Measurements from ENCODE around the gene KLHL26.

DNA sequence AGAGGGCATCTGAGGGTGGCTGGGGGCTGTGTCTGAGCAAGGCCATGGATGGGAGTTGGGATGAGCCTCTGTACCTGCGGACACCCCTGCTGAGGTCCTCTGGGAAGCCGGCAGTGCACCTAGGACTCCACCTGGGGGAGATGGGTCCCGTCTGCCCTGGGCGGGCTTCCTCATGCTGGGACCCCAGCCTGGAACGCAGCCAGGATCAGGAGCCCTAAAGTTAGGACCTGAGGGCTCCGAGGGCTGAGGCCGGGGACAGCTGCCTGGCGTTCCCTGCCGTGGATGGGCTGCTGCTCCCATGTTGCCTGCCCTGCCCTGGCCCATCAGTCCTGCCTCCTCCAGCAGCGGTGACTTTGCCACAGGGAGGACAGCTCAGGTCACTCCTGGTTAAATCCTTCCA is 72.7 kb downstream of the KLHL26 start:
- TF ChIP-seq NFRKB (IDR thresholded peaks at IDR 0.05) (no peak), CHCHD3 (CRISPR knock-in tag; IDR thresholded peaks at IDR 0.05) (no peak), FOXC1 (CRISPR knock-in tag; IDR thresholded peaks at IDR 0.05; ENCODE audit: borderline replicate concordance) (no peak)
- TF ChIP-seq, protein P1, sequence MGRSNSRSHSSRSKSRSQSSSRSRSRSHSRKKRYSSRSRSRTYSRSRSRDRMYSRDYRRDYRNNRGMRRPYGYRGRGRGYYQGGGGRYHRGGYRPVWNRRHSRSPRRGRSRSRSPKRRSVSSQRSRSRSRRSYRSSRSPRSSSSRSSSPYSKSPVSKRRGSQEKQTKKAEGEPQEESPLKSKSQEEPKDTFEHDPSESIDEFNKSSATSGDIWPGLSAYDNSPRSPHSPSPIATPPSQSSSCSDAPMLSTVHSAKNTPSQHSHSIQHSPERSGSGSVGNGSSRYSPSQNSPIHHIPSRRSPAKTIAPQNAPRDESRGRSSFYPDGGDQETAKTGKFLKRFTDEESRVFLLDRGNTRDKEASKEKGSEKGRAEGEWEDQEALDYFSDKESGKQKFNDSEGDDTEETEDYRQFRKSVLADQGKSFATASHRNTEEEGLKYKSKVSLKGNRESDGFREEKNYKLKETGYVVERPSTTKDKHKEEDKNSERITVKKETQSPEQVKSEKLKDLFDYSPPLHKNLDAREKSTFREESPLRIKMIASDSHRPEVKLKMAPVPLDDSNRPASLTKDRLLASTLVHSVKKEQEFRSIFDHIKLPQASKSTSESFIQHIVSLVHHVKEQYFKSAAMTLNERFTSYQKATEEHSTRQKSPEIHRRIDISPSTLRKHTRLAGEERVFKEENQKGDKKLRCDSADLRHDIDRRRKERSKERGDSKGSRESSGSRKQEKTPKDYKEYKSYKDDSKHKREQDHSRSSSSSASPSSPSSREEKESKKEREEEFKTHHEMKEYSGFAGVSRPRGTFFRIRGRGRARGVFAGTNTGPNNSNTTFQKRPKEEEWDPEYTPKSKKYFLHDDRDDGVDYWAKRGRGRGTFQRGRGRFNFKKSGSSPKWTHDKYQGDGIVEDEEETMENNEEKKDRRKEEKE (IDR thresholded peaks at IDR 0.05), result no peak
- TF ChIP-seq, protein P2, sequence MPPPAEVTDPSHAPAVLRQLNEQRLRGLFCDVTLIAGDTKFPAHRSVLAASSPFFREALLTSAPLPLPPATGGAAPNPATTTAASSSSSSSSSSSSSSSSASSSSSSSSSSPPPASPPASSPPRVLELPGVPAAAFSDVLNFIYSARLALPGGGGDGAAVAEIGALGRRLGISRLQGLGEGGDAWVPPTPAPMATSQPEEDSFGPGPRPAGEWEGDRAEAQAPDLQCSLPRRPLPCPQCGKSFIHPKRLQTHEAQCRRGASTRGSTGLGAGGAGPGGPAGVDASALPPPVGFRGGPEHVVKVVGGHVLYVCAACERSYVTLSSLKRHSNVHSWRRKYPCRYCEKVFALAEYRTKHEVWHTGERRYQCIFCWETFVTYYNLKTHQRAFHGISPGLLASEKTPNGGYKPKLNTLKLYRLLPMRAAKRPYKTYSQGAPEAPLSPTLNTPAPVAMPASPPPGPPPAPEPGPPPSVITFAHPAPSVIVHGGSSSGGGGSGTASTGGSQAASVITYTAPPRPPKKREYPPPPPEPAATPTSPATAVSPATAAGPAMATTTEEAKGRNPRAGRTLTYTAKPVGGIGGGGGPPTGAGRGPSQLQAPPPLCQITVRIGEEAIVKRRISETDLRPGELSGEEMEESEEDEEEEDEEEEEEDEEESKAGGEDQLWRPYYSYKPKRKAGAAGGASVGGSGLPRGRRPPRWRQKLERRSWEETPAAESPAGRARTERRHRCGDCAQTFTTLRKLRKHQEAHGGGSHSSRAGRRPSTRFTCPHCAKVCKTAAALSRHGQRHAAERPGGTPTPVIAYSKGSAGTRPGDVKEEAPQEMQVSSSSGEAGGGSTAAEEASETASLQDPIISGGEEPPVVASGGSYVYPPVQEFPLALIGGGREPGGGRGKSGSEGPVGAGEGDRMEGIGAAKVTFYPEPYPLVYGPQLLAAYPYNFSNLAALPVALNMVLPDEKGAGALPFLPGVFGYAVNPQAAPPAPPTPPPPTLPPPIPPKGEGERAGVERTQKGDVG (CRISPR knock-in tag; IDR thresholded peaks at IDR 0.05; ENCODE audit: borderline replicate concordance), result no peak
- TF ChIP-seq, protein P3, sequence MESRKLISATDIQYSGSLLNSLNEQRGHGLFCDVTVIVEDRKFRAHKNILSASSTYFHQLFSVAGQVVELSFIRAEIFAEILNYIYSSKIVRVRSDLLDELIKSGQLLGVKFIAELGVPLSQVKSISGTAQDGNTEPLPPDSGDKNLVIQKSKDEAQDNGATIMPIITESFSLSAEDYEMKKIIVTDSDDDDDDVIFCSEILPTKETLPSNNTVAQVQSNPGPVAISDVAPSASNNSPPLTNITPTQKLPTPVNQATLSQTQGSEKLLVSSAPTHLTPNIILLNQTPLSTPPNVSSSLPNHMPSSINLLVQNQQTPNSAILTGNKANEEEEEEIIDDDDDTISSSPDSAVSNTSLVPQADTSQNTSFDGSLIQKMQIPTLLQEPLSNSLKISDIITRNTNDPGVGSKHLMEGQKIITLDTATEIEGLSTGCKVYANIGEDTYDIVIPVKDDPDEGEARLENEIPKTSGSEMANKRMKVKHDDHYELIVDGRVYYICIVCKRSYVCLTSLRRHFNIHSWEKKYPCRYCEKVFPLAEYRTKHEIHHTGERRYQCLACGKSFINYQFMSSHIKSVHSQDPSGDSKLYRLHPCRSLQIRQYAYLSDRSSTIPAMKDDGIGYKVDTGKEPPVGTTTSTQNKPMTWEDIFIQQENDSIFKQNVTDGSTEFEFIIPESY (CRISPR knock-in tag; IDR thresholded peaks at IDR 0.05), result no peak
